ENCODE results near the gene CCDC40. TPM values are rescaled to one million over a fixed set of nuclear protein-coding genes. Genes with fewer than 3 reads are reported as not detected.

CCDC40 gene
- total RNA-seq, 6 experiments from 2014 or later, result 1.7 to 3.1 (median 2.1) TPM

GRCh38 chr17:79994602-79995001, 41.8 kb upstream of the CCDC40 start:
- Histone ChIP-seq H3K4me3 (no peak overlapping the region), H3K27ac (no peak overlapping the region), H3K27me3 (no peaks in the 10 kb centered on the region), H3K36me3 (no peaks in the 10 kb centered on the region), H3K4me1 (peaks cover 0 to 45% (median 24%) of the 10 kb centered on the region in 4 donors), H3K9me3 (no peaks in the 10 kb centered on the region)
- intact Hi-C loops (cut with DNase I), result no loop called here
- DNase-seq, result no peak
- ATAC-seq, result no peak
- TF ChIP-seq CTCF (IDR thresholded peaks at IDR 0.05) (no peak), POLR2A (IDR thresholded peaks at IDR 0.05) (no peak)
- 88% methylated on average over 10 of the region's 13 CpGs for WGBS (ENCODE audit: insufficient coverage, low coverage, low lambda C conversion rate, missing lambda C conversion rate)

- TF ChIP-seq CTCF (IDR thresholded peaks at IDR 0.05) (no peak), POLR2A (IDR thresholded peaks at IDR 0.05) (no peak)
- 98% methylated on average over 7 of the region's 8 CpGs for WGBS (ENCODE audit: insufficient coverage, low coverage, low lambda C conversion rate, missing lambda C conversion rate)
- no peak for DNase-seq
- H3K36me3 ChIP-seq, result no peaks in the 10 kb centered on the region
- no peak for ATAC-seq
- no peaks in the 10 kb centered on the region for H3K27me3 ChIP-seq
- H3K4me3 ChIP-seq, result no peak overlapping the region
- H3K27ac ChIP-seq, result no peak overlapping the region
- peaks cover 0 to 34% (median 19%) of the 10 kb centered on the region in 4 donors for H3K4me1 ChIP-seq
- no peaks in the 10 kb centered on the region for H3K9me3 ChIP-seq
- intact Hi-C loops (cut with DNase I), result no loop called here
Observed at GRCh38 chr17:79995696-79996095, 40.7 kb upstream of the CCDC40 start.

DNA sequence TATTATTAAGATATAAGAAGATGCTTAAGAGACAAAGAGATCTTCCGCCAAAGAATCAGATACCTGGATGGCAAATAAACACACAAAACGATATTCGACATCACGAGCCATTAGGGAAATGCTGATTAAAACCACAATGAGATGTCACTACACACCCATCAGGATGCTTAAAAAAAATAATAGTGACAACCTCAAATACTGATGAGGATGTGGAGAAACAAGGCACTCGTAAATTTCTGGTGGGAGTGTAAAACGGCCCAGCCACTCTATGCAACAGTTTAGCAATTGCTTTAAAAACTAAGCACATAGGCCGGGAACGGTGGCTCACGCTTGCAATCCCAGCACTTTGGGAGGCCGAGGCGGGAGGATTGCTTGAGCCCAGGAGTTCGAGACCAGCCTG, 40.2 kb upstream of the CCDC40 start:
- Histone ChIP-seq H3K27ac (peak overlapping the region in 1 of 3 donors; percentile 24), H3K27me3 (no peaks in the 10 kb centered on the region), H3K9me3 (no peaks in the 10 kb centered on the region), H3K36me3 (no peaks in the 10 kb centered on the region), H3K4me3 (no peak overlapping the region), H3K4me1 (peaks cover 0 to 28% (median 16%) of the 10 kb centered on the region in 4 donors)
- TF ChIP-seq CTCF (IDR thresholded peaks at IDR 0.05) (no peak), POLR2A (IDR thresholded peaks at IDR 0.05) (no peak)
- DNase-seq (no peak), ATAC-seq (no peak)
- 82% methylated on average over 12 of the region's 12 CpGs for WGBS (ENCODE audit: insufficient coverage, low coverage, low lambda C conversion rate, missing lambda C conversion rate)
- intact Hi-C loops (cut with DNase I), result no loop called here

- TF ChIP-seq POLR2A (IDR thresholded peaks at IDR 0.05) (no peak), CTCF (IDR thresholded peaks at IDR 0.05) (no peak)
- no peaks in the 10 kb centered on the region for H3K27me3 ChIP-seq
- H3K9me3 ChIP-seq, result no peaks in the 10 kb centered on the region
- 54% methylated on average over 15 of the region's 15 CpGs for WGBS (ENCODE audit: insufficient coverage, low coverage, low lambda C conversion rate, missing lambda C conversion rate)
- DNase-seq (no peak), ATAC-seq (peak; percentile 4 to 16 (median 12))
- H3K4me3 ChIP-seq, result no peak overlapping the region
- intact Hi-C loops (cut with DNase I), result no loop called here
- H3K36me3 ChIP-seq, result no peaks in the 10 kb centered on the region
- H3K4me1 ChIP-seq, result peaks cover 0 to 21% (median 12%) of the 10 kb centered on the region in 4 donors
- H3K27ac ChIP-seq, result peak overlapping the region; percentile 24 to 33 (median 24)
Observed at GRCh38 chr17:79997011-79997660, 39.3 kb upstream of the CCDC40 start.
